ENCODE data around the gene CLIC5. TPM values are rescaled to one million over a fixed set of nuclear protein-coding genes. Genes with fewer than 3 reads are reported as not detected.

The CLIC5 gene
- total RNA-seq, 2 experiments from 2014 or later: 0.03 to 0.08 TPM

- Histone ChIP-seq H3K36me3 (ENCODE audit: insufficient read depth, low read length) (no peaks in the 10 kb centered on the region), H3K9me3 (ENCODE audit: low read length) (no peaks in the 10 kb centered on the region), H4K20me1 (ENCODE audit: insufficient read depth, low read length) (no peaks in the 10 kb centered on the region), H3K27ac (ENCODE audit: low read depth, low read length, poor library complexity, severe bottlenecking) (no peak overlapping the region), H3K79me2 (ENCODE audit: insufficient read depth, low read depth, low read length) (no peaks in the 10 kb centered on the region), H2AFZ (ENCODE audit: low read length) (no peak overlapping the region), H3K4me2 (ENCODE audit: low read length) (no peak overlapping the region), H3K4me1 (ENCODE audit: insufficient read depth, low read length, poor library complexity, severe bottlenecking) (peaks cover 4% of the 10 kb centered on the region), H3K4me3 (ENCODE audit: low read depth, low read length, poor library complexity, severe bottlenecking) (no peak overlapping the region), H3K9me2 (ENCODE audit: insufficient read depth, low read length) (no peaks in the 10 kb centered on the region)
- no peak for TF ChIP-seq EZH2phosphoT487 (IDR thresholded peaks at IDR 0.05; ENCODE audit: borderline replicate concordance, low read depth, low read length)
- TF ChIP-seq CTCF (conservative IDR thresholded peaks at IDR 0.05; ENCODE audit: low read length): no peak
- intact Hi-C loops (cut with micrococcal nuclease; ENCODE audit: unreplicated experiment): no loop called here
- POLR2A ChIA-PET: no interaction called here
- CTCF ChIA-PET (ENCODE audit: unreplicated experiment): no interaction called here
- DNase-seq (ENCODE audit: low spot score): no peak
- no TSS peak for BruUV-seq (replicated peaks)
Measured at GRCh38 chr6:45965007-45965406, 50.7 kb downstream of the CLIC5 start.

GRCh38 chr6:45964300-45964699 lies 51.4 kb downstream of the CLIC5 start:
- Histone ChIP-seq H3K4me1 (ENCODE audit: insufficient read depth, low read length, poor library complexity, severe bottlenecking) (no peaks in the 10 kb centered on the region), H2AFZ (ENCODE audit: low read length) (no peak overlapping the region), H3K27ac (ENCODE audit: low read depth, low read length, poor library complexity, severe bottlenecking) (no peak overlapping the region), H3K79me2 (ENCODE audit: insufficient read depth, low read depth, low read length) (no peaks in the 10 kb centered on the region), H3K36me3 (ENCODE audit: insufficient read depth, low read length) (no peaks in the 10 kb centered on the region), H4K20me1 (ENCODE audit: insufficient read depth, low read length) (no peaks in the 10 kb centered on the region), H3K4me3 (ENCODE audit: low read depth, low read length, poor library complexity, severe bottlenecking) (no peak overlapping the region), H3K9me3 (ENCODE audit: low read length) (no peaks in the 10 kb centered on the region), H3K9me2 (ENCODE audit: insufficient read depth, low read length) (no peaks in the 10 kb centered on the region), H3K4me2 (ENCODE audit: low read length) (no peak overlapping the region)
- intact Hi-C loops (cut with micrococcal nuclease; ENCODE audit: unreplicated experiment): no loop called here
- no TSS peak for BruUV-seq (replicated peaks)
- ChIA-PET CTCF (ENCODE audit: unreplicated experiment) (no interaction called here), POLR2A (no interaction called here)
- no peak for TF ChIP-seq CTCF (conservative IDR thresholded peaks at IDR 0.05; ENCODE audit: low read length)
- TF ChIP-seq EZH2phosphoT487 (IDR thresholded peaks at IDR 0.05; ENCODE audit: borderline replicate concordance, low read depth, low read length): no peak
- no peak for DNase-seq (ENCODE audit: low spot score)

- Histone ChIP-seq H3K9me2 (ENCODE audit: insufficient read depth, low read length) (no peaks in the 10 kb centered on the region), H2AFZ (ENCODE audit: low read length) (no peak overlapping the region), H4K20me1 (ENCODE audit: insufficient read depth, low read length) (no peaks in the 10 kb centered on the region), H3K79me2 (ENCODE audit: insufficient read depth, low read depth, low read length) (no peaks in the 10 kb centered on the region), H3K4me3 (ENCODE audit: low read depth, low read length, poor library complexity, severe bottlenecking) (no peak overlapping the region), H3K36me3 (ENCODE audit: insufficient read depth, low read length) (no peaks in the 10 kb centered on the region), H3K9me3 (ENCODE audit: low read length) (no peaks in the 10 kb centered on the region), H3K27ac (ENCODE audit: low read depth, low read length, poor library complexity, severe bottlenecking) (no peak overlapping the region), H3K4me2 (ENCODE audit: low read length) (no peak overlapping the region), H3K4me1 (ENCODE audit: insufficient read depth, low read length, poor library complexity, severe bottlenecking) (no peaks in the 10 kb centered on the region)
- no TSS peak for BruUV-seq (replicated peaks)
- DNase-seq (ENCODE audit: low spot score): no peak
- intact Hi-C loops (cut with micrococcal nuclease; ENCODE audit: unreplicated experiment): no loop called here
- no peak for TF ChIP-seq CTCF (conservative IDR thresholded peaks at IDR 0.05; ENCODE audit: low read length)
- TF ChIP-seq EZH2phosphoT487 (IDR thresholded peaks at IDR 0.05; ENCODE audit: borderline replicate concordance, low read depth, low read length): no peak
- CTCF ChIA-PET (ENCODE audit: unreplicated experiment): no interaction called here
- POLR2A ChIA-PET: interaction anchor here (0.7 kb wide), 1 partner anchor 117 kb away, joined by 4 read pairs; no protein-coding TSS in a partner anchor
Measured at GRCh38 chr6:45963896-45964295, 51.8 kb downstream of the CLIC5 start.
